IPS-NIHi7 (cell line): ENCODE data around the gene PIK3AP1.

Experiments
- DNase-seq: peaks from one replicate; pipeline ENCODE4 v3.0.0; 2012; ENCODE audit warnings: mixed read lengths; ENCODE audit errors: extremely low spot score

Gene PIK3AP1

GRCh38 chr10:96673318-96674099 is 46.8 kb downstream of the PIK3AP1 start:
- DNase-seq = no peak

GRCh38 chr10:96672481-96673175 is 47.7 kb downstream of the PIK3AP1 start:
- no peak for DNase-seq

- no peak for DNase-seq
Measured at GRCh38 chr10:96671211-96671890, 49.0 kb downstream of the PIK3AP1 start.

GRCh38 chr10:96670786-96671185 is 49.5 kb downstream of the PIK3AP1 start:
- no peak for DNase-seq

- DNase-seq = no peak
Measured at GRCh38 chr10:96667401-96667800, 52.9 kb downstream of the PIK3AP1 start.

GRCh38 chr10:96666741-96667140 is 53.6 kb downstream of the PIK3AP1 start:
- DNase-seq = no peak

- no peak for DNase-seq
Measured at GRCh38 chr10:96665306-96665705, 55.0 kb downstream of the PIK3AP1 start.

GRCh38 chr10:96664563-96664962 is 55.8 kb downstream of the PIK3AP1 start:
- DNase-seq = no peak

GRCh38 chr10:96663797-96664196 is 56.5 kb downstream of the PIK3AP1 start:
- DNase-seq = no peak

- no peak for DNase-seq
Measured at GRCh38 chr10:96661632-96662031, 58.7 kb downstream of the PIK3AP1 start.

GRCh38 chr10:96660297-96660696 is 60.0 kb downstream of the PIK3AP1 start:
- no peak for DNase-seq

GRCh38 chr10:96658844-96659243 is 61.5 kb downstream of the PIK3AP1 start:
- DNase-seq = no peak

- DNase-seq = no peak
Measured at GRCh38 chr10:96657385-96657784, 62.9 kb downstream of the PIK3AP1 start.

- no peak for DNase-seq
Measured at GRCh38 chr10:96656839-96657238, 63.5 kb downstream of the PIK3AP1 start.

- no peak for DNase-seq
Measured at GRCh38 chr10:96656198-96656577, 64.1 kb downstream of the PIK3AP1 start.

GRCh38 chr10:96655461-96656197 is 64.7 kb downstream of the PIK3AP1 start:
- DNase-seq = no peak

- DNase-seq = no peak
Measured at GRCh38 chr10:96651998-96652431, 68.3 kb downstream of the PIK3AP1 start.

- no peak for DNase-seq
Measured at GRCh38 chr10:96650958-96651357, 69.4 kb downstream of the PIK3AP1 start.

- no peak for DNase-seq
Measured at GRCh38 chr10:96648297-96648696, 72.0 kb downstream of the PIK3AP1 start.

GRCh38 chr10:96647466-96647865 is 72.8 kb downstream of the PIK3AP1 start:
- DNase-seq = no peak

- DNase-seq = no peak
Measured at GRCh38 chr10:96646751-96647166, 73.6 kb downstream of the PIK3AP1 start.

GRCh38 chr10:96646301-96646700 is 74.0 kb downstream of the PIK3AP1 start:
- no peak for DNase-seq
